ENCODE results near the gene BARHL1.

- TF ChIP-seq EZH2phosphoT487 (IDR thresholded peaks at IDR 0.05; ENCODE audit: borderline replicate concordance, low read depth) (no peak), CTCF (IDR thresholded peaks at IDR 0.05) (no peak), ZBTB33 (IDR thresholded peaks at IDR 0.05; ENCODE audit: borderline replicate concordance, low read depth) (no peak), YY1 (IDR thresholded peaks at IDR 0.05; ENCODE audit: low read depth) (no peak), TAF1 (IDR thresholded peaks at IDR 0.05; ENCODE audit: borderline replicate concordance, low read depth, low read length) (no peak), USF1 (IDR thresholded peaks at IDR 0.05; ENCODE audit: borderline replicate concordance, low read depth) (no peak), MEF2A (IDR thresholded peaks at IDR 0.05; ENCODE audit: borderline replicate concordance, low read depth) (no peak), EP300 (IDR thresholded peaks at IDR 0.05; ENCODE audit: borderline replicate concordance in 1 of 2, low read depth in 1 of 2, low read length in 1 of 2) (no peak), TEAD4 (IDR thresholded peaks at IDR 0.05; ENCODE audit: borderline replicate concordance, insufficient read depth) (no peak), USF2 (IDR thresholded peaks at IDR 0.05; ENCODE audit: borderline replicate concordance, low read depth, low read length) (no peak), NFIC (IDR thresholded peaks at IDR 0.05; ENCODE audit: borderline replicate concordance) (no peak), RCOR1 (IDR thresholded peaks at IDR 0.05; ENCODE audit: low read length) (no peak), RAD21 (IDR thresholded peaks at IDR 0.05; ENCODE audit: low read length) (no peak), MAX (IDR thresholded peaks at IDR 0.05; ENCODE audit: low read depth) (no peak)
Measured at GRCh38 chr9:132534832-132535231, 47.6 kb upstream of the BARHL1 start.

Measured in SK-N-SH (cell line).